IMR-90 (cell line): ENCODE data around the gene FDX1.

Source experiments
- BHLHE40 ChIP-seq: fragments of 150-350 bp; IDR thresholded peaks from 2 replicates; pipeline ENCODE4 v1.6.1; 2016; ENCODE audit warnings: mild to moderate bottlenecking, low read depth, low read length
- CTCF ChIP-seq: conservative IDR thresholded peaks from 2 replicates; pipeline ENCODE4 v1.5.1; 2012; ENCODE audit warnings: mild to moderate bottlenecking, low read depth, low read length, improper control_type of control experiment
- MAFK ChIP-seq: IDR thresholded peaks from 2 replicates; pipeline ENCODE4 v1.6.1; 2012; ENCODE audit warnings: low read depth, low read length, improper control_type of control experiment
- MXI1 ChIP-seq: IDR thresholded peaks from 2 replicates; pipeline ENCODE4 v1.6.1; 2012; ENCODE audit warnings: low read depth, mild to moderate bottlenecking, low read length, moderate library complexity, borderline replicate concordance
- NFE2L2 ChIP-seq: fragments of 150-350 bp; IDR thresholded peaks from 2 replicates; pipeline ENCODE4 v1.6.1; 2016; ENCODE audit warnings: low read depth, mild to moderate bottlenecking, low read length
- POLR2A ChIP-seq: IDR thresholded peaks from 2 replicates; pipeline ENCODE4 v1.6.1; 2012; ENCODE audit warnings: mild to moderate bottlenecking, low read depth, low read length
- RAD21 ChIP-seq: IDR thresholded peaks from 2 replicates; pipeline ENCODE4 v1.6.1; 2012; ENCODE audit warnings: low read length, improper control_type of control experiment
- RFX5 ChIP-seq: IDR thresholded peaks from 2 replicates; pipeline ENCODE4 v1.8.0; 2012; ENCODE audit warnings: low read depth, mild to moderate bottlenecking, low read length, moderate library complexity
- SMC3 ChIP-seq: fragments of 150-350 bp; IDR thresholded peaks from 2 replicates; pipeline ENCODE4 v1.6.1; 2016; ENCODE audit warnings: low read depth, mild to moderate bottlenecking, antibody characterized with exemption, low read length, moderate library complexity
- TF ChIP-seq, protein P1 (sequence below): fragments of 150-350 bp; IDR thresholded peaks from 2 replicates; pipeline ENCODE4 v1.6.1; 2016; ENCODE audit warnings: low read depth, mild to moderate bottlenecking, low read length, moderate library complexity, borderline replicate concordance
- TF ChIP-seq, protein P2 (sequence below): fragments of 150-350 bp; IDR thresholded peaks from 2 replicates; pipeline ENCODE4 v1.6.1; 2017; ENCODE audit warnings: mild to moderate bottlenecking, antibody characterized with exemption, low read length, low read depth

DNA sequence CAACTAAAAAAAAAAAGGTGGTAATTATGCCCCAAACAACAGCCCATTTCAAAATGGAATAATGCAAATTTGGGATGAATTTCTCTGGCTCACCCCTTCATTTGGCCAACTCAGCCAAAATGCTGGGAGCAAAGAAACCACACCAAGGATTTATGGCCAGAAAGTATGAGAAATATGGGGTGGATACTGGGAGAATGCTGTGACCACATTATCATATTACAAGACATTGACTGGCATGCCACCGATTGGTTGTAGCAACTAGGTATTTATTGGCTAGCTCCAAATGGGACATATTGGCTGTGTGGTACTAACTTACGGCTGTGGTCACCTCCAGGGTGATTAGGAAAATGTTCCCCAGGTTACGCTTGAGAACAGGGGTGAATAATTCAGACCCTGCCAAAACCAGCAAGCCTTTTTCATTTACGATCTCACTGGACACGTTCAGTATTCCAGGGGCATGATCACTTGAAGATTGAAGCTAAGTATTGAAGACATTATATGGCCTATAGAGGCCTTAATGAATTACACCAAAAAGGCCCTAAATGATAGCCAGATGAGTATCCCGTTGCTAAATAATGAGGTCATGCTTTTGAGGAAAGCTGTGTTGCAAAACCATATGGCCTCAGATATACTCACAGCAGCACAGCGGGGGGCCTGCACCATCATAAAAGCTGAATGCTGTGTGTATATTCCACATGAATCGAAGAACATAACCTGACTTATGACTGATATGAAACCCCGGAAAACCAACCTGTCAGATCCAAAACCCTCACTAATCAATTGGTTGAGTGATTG is 3.8 kb upstream of the FDX1 start:
- TF ChIP-seq CTCF (no peak), BHLHE40 (no peak), SMC3 (no peak), POLR2A (no peak), MXI1 (no peak), RAD21 (no peak), RFX5 (no peak), NFE2L2 (no peak), MAFK (no peak)
- TF ChIP-seq, protein P1, sequence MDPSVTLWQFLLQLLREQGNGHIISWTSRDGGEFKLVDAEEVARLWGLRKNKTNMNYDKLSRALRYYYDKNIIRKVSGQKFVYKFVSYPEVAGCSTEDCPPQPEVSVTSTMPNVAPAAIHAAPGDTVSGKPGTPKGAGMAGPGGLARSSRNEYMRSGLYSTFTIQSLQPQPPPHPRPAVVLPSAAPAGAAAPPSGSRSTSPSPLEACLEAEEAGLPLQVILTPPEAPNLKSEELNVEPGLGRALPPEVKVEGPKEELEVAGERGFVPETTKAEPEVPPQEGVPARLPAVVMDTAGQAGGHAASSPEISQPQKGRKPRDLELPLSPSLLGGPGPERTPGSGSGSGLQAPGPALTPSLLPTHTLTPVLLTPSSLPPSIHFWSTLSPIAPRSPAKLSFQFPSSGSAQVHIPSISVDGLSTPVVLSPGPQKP, result no peak
- TF ChIP-seq, protein P2, sequence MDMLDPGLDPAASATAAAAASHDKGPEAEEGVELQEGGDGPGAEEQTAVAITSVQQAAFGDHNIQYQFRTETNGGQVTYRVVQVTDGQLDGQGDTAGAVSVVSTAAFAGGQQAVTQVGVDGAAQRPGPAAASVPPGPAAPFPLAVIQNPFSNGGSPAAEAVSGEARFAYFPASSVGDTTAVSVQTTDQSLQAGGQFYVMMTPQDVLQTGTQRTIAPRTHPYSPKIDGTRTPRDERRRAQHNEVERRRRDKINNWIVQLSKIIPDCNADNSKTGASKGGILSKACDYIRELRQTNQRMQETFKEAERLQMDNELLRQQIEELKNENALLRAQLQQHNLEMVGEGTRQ, result no peak
